Measurements from ENCODE around the gene SCYGR7.
"Not testable (repeated sequence)": the region's sequence is repeated elsewhere in the genome, so short reads cannot be mapped to it uniquely, and the experiment has no call there.

The SCYGR7 gene

GRCh38 chr2:227713291-227713690 is 14.8 kb upstream of the SCYGR7 start:
- Histone ChIP-seq H3K9me3 (ENCODE audit: control insufficient read depth, low read length) (no peaks in the 10 kb centered on the region), H3K4me3 (ENCODE audit: insufficient read depth, low read depth, low read length, poor library complexity, severe bottlenecking) (no peak overlapping the region), H3K4me1 (ENCODE audit: control insufficient read depth, insufficient read depth, low read length, poor library complexity, severe bottlenecking) (peaks cover 4% of the 10 kb centered on the region), H3K36me3 (ENCODE audit: control insufficient read depth, insufficient read depth, low read length) (no peaks in the 10 kb centered on the region), H3K27me3 (replicated peaks; ENCODE audit: control insufficient read depth, insufficient read depth, low read length, poor library complexity, severe bottlenecking) (no peaks in the 10 kb centered on the region), H3K27ac (ENCODE audit: insufficient read depth, low read length, poor library complexity, severe bottlenecking) (no peak overlapping the region)
- DNase-seq: no peak

GRCh38 chr2:227716501-227716900 is 11.6 kb upstream of the SCYGR7 start:
- Histone ChIP-seq H3K4me1 (ENCODE audit: control insufficient read depth, insufficient read depth, low read length, poor library complexity, severe bottlenecking) (peaks cover 4% of the 10 kb centered on the region), H3K4me3 (ENCODE audit: insufficient read depth, low read depth, low read length, poor library complexity, severe bottlenecking) (no peak overlapping the region), H3K36me3 (ENCODE audit: control insufficient read depth, insufficient read depth, low read length) (no peaks in the 10 kb centered on the region), H3K27me3 (replicated peaks; ENCODE audit: control insufficient read depth, insufficient read depth, low read length, poor library complexity, severe bottlenecking) (no peaks in the 10 kb centered on the region), H3K27ac (ENCODE audit: insufficient read depth, low read length, poor library complexity, severe bottlenecking) (no peak overlapping the region), H3K9me3 (ENCODE audit: control insufficient read depth, low read length) (no peaks in the 10 kb centered on the region)
- no peak for DNase-seq

- no peaks in the 10 kb centered on the region for H3K27me3 ChIP-seq (replicated peaks; ENCODE audit: control insufficient read depth, insufficient read depth, low read length, poor library complexity, severe bottlenecking)
Measured at GRCh38 chr2:227717687-227718567, 10.2 kb upstream of the SCYGR7 start, which contains the start of gene SLC19A3. SLC19A3 (minus strand) TSS chr2:227718028; CDS start chr2:227702318, 15,710 bp downstream.

GRCh38 chr2:227719641-227720040 is 8.5 kb upstream of the SCYGR7 start:
- Histone ChIP-seq H3K4me3 (ENCODE audit: insufficient read depth, low read depth, low read length, poor library complexity, severe bottlenecking) (no peak overlapping the region), H3K4me1 (ENCODE audit: control insufficient read depth, insufficient read depth, low read length, poor library complexity, severe bottlenecking) (peaks cover 4% of the 10 kb centered on the region), H3K9me3 (ENCODE audit: control insufficient read depth, low read length) (no peaks in the 10 kb centered on the region), H3K27ac (ENCODE audit: insufficient read depth, low read length, poor library complexity, severe bottlenecking) (no peak overlapping the region), H3K27me3 (replicated peaks; ENCODE audit: control insufficient read depth, insufficient read depth, low read length, poor library complexity, severe bottlenecking) (no peaks in the 10 kb centered on the region), H3K36me3 (ENCODE audit: control insufficient read depth, insufficient read depth, low read length) (no peaks in the 10 kb centered on the region)
- DNase-seq: no peak

More at GRCh38 chr2:227717687-227718567, 10.2 kb upstream of the SCYGR7 start, which contains the start of gene SLC19A3:
- no peak within 1 kb of the TSS for H3K27ac ChIP-seq (ENCODE audit: insufficient read depth, low read length, poor library complexity, severe bottlenecking)
- no peaks in the 10 kb centered on the region for H3K36me3 ChIP-seq (ENCODE audit: control insufficient read depth, insufficient read depth, low read length)
- peaks cover 4% of the 10 kb centered on the region for H3K4me1 ChIP-seq (ENCODE audit: control insufficient read depth, insufficient read depth, low read length, poor library complexity, severe bottlenecking)
- no peaks in the 10 kb centered on the region for H3K9me3 ChIP-seq (ENCODE audit: control insufficient read depth, low read length)
- H3K4me3 ChIP-seq (ENCODE audit: insufficient read depth, low read depth, low read length, poor library complexity, severe bottlenecking): no peak within 1 kb of the TSS
- DNase-seq: no peak

- Histone ChIP-seq H3K4me3 (ENCODE audit: insufficient read depth, low read depth, low read length, poor library complexity, severe bottlenecking) (no peak overlapping the region), H3K4me1 (ENCODE audit: control insufficient read depth, insufficient read depth, low read length, poor library complexity, severe bottlenecking) (peaks cover 4% of the 10 kb centered on the region), H3K27ac (ENCODE audit: insufficient read depth, low read length, poor library complexity, severe bottlenecking) (no peak overlapping the region), H3K27me3 (replicated peaks; ENCODE audit: control insufficient read depth, insufficient read depth, low read length, poor library complexity, severe bottlenecking) (no peaks in the 10 kb centered on the region), H3K36me3 (ENCODE audit: control insufficient read depth, insufficient read depth, low read length) (no peaks in the 10 kb centered on the region), H3K9me3 (ENCODE audit: control insufficient read depth, low read length) (no peaks in the 10 kb centered on the region)
- DNase-seq: no peak
Measured at GRCh38 chr2:227720680-227721079, 7.5 kb upstream of the SCYGR7 start.

GRCh38 chr2:227722821-227723220 is 5.3 kb upstream of the SCYGR7 start:
- H3K27ac ChIP-seq (ENCODE audit: insufficient read depth, low read length, poor library complexity, severe bottlenecking); H3K4me1 ChIP-seq (ENCODE audit: control insufficient read depth, insufficient read depth, low read length, poor library complexity, severe bottlenecking); DNase-seq; H3K36me3 ChIP-seq (ENCODE audit: control insufficient read depth, insufficient read depth, low read length); H3K9me3 ChIP-seq (ENCODE audit: control insufficient read depth, low read length); H3K4me3 ChIP-seq (ENCODE audit: insufficient read depth, low read depth, low read length, poor library complexity, severe bottlenecking); H3K27me3 ChIP-seq (replicated peaks; ENCODE audit: control insufficient read depth, insufficient read depth, low read length, poor library complexity, severe bottlenecking): not testable (repeated sequence)

- no peak for DNase-seq
- no peaks in the 10 kb centered on the region for H3K9me3 ChIP-seq (ENCODE audit: control insufficient read depth, low read length)
- no peaks in the 10 kb centered on the region for H3K27me3 ChIP-seq (replicated peaks; ENCODE audit: control insufficient read depth, insufficient read depth, low read length, poor library complexity, severe bottlenecking)
- no peak within 1 kb of the TSS for H3K4me3 ChIP-seq (ENCODE audit: insufficient read depth, low read depth, low read length, poor library complexity, severe bottlenecking)
- H3K27ac ChIP-seq (ENCODE audit: insufficient read depth, low read length, poor library complexity, severe bottlenecking): no peak within 1 kb of the TSS
- H3K4me1 ChIP-seq (ENCODE audit: control insufficient read depth, insufficient read depth, low read length, poor library complexity, severe bottlenecking): no peaks in the 10 kb centered on the region
- H3K36me3 ChIP-seq (ENCODE audit: control insufficient read depth, insufficient read depth, low read length): no peaks in the 10 kb centered on the region
Measured at GRCh38 chr2:227724394-227725039, 3.6 kb upstream of the SCYGR7 start, which contains the start of gene SCYGR6. SCYGR6 (minus strand) TSS chr2:227724757; CDS start chr2:227724757, 0 bp downstream.

- Histone ChIP-seq H3K9me3 (ENCODE audit: control insufficient read depth, low read length) (no peaks in the 10 kb centered on the region), H3K4me3 (ENCODE audit: insufficient read depth, low read depth, low read length, poor library complexity, severe bottlenecking) (no peak overlapping the region), H3K27me3 (replicated peaks; ENCODE audit: control insufficient read depth, insufficient read depth, low read length, poor library complexity, severe bottlenecking) (no peaks in the 10 kb centered on the region), H3K36me3 (ENCODE audit: control insufficient read depth, insufficient read depth, low read length) (no peaks in the 10 kb centered on the region), H3K27ac (ENCODE audit: insufficient read depth, low read length, poor library complexity, severe bottlenecking) (no peak overlapping the region), H3K4me1 (ENCODE audit: control insufficient read depth, insufficient read depth, low read length, poor library complexity, severe bottlenecking) (no peaks in the 10 kb centered on the region)
- no peak for DNase-seq
Measured at GRCh38 chr2:227739351-227739750, 11.2 kb downstream of the SCYGR7 start.

- DNase-seq: peak in 1 of 3 donors; percentile 14
- H3K27me3 ChIP-seq (replicated peaks; ENCODE audit: control insufficient read depth, insufficient read depth, low read length, poor library complexity, severe bottlenecking): not testable (repeated sequence)
Measured at GRCh38 chr2:227740705-227741104, 12.6 kb downstream of the SCYGR7 start.

GRCh38 chr2:227745594-227745993 is 17.5 kb downstream of the SCYGR7 start, which contains the start of gene SCYGR8:
SCYGR8 (plus strand) TSS chr2:227745894; CDS start chr2:227745894, 0 bp downstream.
- Histone ChIP-seq H3K9me3 (ENCODE audit: control insufficient read depth, low read length) (no peaks in the 10 kb centered on the region), H3K4me3 (ENCODE audit: insufficient read depth, low read depth, low read length, poor library complexity, severe bottlenecking) (no peak within 1 kb of the TSS), H3K4me1 (ENCODE audit: control insufficient read depth, insufficient read depth, low read length, poor library complexity, severe bottlenecking) (no peaks in the 10 kb centered on the region), H3K27ac (ENCODE audit: insufficient read depth, low read length, poor library complexity, severe bottlenecking) (no peak within 1 kb of the TSS), H3K27me3 (replicated peaks; ENCODE audit: control insufficient read depth, insufficient read depth, low read length, poor library complexity, severe bottlenecking) (no peaks in the 10 kb centered on the region), H3K36me3 (ENCODE audit: control insufficient read depth, insufficient read depth, low read length) (no peaks in the 10 kb centered on the region)
- DNase-seq: no peak

More at GRCh38 chr2:227740705-227741104, 12.6 kb downstream of the SCYGR7 start:
- H3K4me3 ChIP-seq (ENCODE audit: insufficient read depth, low read depth, low read length, poor library complexity, severe bottlenecking); H3K4me1 ChIP-seq (ENCODE audit: control insufficient read depth, insufficient read depth, low read length, poor library complexity, severe bottlenecking); H3K36me3 ChIP-seq (ENCODE audit: control insufficient read depth, insufficient read depth, low read length); H3K27ac ChIP-seq (ENCODE audit: insufficient read depth, low read length, poor library complexity, severe bottlenecking); H3K9me3 ChIP-seq (ENCODE audit: control insufficient read depth, low read length): not testable (repeated sequence)

Measured in effector memory CD4-positive, alpha-beta T cell (primary cell).